ENCODE data around the gene CSMD2. TPM values are rescaled to one million over a fixed set of nuclear protein-coding genes. Genes with fewer than 3 reads are reported as not detected.

CSMD2 gene
- total RNA-seq, 1 donor from 2014 or later: 0.70 TPM

- DNase-seq (ENCODE audit: low spot score): no peak
- intact Hi-C loops (cut with DNase I): no loop called here
Measured at GRCh38 chr1:33586106-33586505, 578.9 kb downstream of the CSMD2 start.

DNA sequence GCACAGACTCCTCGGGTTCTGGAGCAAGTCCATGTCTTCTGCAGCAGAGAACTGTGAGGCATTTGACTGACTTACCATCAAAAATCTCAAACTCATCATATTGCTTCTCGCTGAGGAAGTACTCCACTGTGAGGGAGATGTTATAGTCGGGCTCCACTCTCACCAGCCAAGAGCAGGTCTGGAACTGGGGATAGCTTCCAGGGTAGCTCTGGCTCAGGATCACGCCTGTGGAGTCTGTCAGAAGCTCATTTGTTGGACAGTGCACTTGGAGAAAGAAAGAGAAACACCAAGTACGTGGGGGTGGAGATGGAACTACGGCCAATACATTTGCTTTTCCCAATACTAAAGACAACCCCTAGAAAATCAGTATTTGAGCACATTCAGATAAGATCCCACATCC lies 581.5 kb downstream of the CSMD2 start:
- DNase-seq (ENCODE audit: low spot score): no peak
- intact Hi-C loops (cut with DNase I): no loop called here

GRCh38 chr1:33578557-33579448 lies 586.2 kb downstream of the CSMD2 start:
- no peak for DNase-seq (ENCODE audit: low spot score)
- intact Hi-C loops (cut with DNase I): loop anchor here (10.0 kb wide), 1 partner anchor 234 kb away; no protein-coding TSS in a partner anchor

DNA sequence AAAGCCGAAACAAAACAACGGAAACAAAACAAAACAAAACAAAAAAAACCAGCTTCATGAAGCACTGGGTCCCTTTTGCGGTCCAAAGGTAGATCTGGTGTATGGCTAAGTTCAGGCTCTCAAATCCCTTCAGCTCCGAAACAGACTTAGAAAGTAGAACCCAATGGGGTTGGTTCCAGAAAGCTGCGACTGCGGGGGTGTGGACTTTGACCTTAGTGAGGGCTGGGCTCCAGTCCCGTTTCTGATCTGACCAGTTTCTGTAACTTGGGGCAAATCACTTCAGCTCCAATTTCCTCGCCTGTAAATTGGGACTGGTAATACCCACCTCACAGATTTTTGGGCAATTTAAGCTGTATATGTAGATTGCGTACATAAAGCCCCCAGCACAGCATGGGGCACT lies 587.4 kb downstream of the CSMD2 start:
- intact Hi-C loops (cut with DNase I): loop anchor here (10.0 kb wide), 1 partner anchor 233 kb away; no protein-coding TSS in a partner anchor
- no peak for DNase-seq (ENCODE audit: low spot score)

DNA sequence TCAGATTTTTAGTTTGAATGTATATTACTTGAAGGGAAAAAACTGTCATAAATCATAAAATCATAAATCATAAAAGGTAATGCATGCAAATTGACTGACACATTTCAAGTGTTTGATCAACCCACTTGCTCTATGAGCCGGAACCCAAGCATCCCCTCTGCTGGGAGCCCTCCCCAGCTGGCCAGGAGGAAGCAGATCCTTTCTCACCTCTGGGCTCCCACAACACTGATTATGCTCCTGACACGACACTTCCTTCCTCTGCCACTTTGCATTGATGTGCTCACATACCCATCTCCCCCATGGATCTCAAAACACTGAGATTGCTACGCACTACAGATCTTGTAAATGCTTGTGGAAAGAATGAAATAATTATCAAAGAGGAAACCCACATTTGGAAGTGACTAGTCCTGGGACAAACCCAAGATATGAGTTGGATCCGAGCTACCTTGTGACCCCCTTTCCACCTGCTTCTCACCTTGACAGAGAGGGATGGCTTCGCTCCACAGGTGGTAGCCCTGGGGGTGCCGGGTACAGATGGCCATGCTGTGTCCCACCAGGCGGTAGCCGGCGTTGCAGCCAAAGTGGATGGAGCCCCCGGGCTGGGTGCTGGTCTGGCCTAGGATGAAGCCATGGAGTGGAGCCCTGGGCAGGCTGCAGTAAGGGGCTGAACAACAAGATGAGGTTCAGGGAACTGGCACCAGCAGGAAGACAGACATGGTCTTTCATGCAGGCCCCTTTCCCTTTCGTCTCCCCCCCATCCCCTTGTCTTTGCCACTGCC lies 588.0 kb downstream of the CSMD2 start:
- no peak for DNase-seq (ENCODE audit: low spot score)
- intact Hi-C loops (cut with DNase I): loop anchor here (10.0 kb wide), 1 partner anchor 232 kb away; no protein-coding TSS in a partner anchor

- no peak for DNase-seq (ENCODE audit: low spot score)
- intact Hi-C loops (cut with DNase I): loop anchor here (2.0 to 10.0 kb wide), 3 partner anchors 31 to 231 kb away; no protein-coding TSS in a partner anchor
Measured at GRCh38 chr1:33575324-33575879, 589.6 kb downstream of the CSMD2 start.

DNA sequence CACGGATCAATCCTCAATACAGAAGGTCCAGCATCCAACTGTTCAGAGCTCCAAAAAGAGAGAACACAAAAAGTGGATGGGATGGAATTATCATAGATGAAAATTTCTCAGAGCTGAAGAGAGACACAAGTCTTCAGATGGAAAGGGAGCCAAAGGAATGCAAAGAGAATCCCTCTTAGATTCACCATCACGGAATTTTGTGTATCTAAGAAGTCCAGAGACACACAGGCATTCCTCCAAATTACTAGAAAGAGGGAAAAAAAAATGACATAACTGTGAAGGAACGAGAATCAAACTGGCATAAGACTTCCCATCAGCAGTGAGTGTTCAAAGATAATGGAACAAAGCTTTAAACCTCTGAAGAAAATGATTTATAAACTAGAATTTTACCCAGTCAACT lies 591.4 kb downstream of the CSMD2 start:
- intact Hi-C loops (cut with DNase I): loop anchor here (2.0 to 10.0 kb wide), 3 partner anchors 33 to 229 kb away; no protein-coding TSS in a partner anchor
- DNase-seq (ENCODE audit: low spot score): no peak

DNA sequence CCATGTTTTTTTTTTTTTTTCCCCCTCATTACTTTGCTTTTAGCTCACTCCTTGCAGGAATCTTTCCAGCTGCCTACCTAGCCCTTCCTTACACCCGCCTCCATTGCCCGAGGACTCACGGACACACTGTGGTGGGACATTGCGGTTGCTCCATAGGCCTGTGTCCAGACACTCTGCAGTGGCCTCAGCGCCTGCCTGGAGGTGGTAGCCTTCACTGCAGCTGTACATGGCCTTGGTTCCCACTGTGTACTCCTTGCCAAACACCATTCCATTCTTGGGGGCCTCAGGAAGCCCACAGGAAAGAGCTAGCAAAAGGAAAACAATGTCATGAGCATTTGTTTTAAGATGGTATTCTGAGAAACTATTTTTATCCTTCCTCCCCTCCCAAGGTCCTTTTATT lies 592.6 kb downstream of the CSMD2 start:
- no peak for DNase-seq (ENCODE audit: low spot score)
- intact Hi-C loops (cut with DNase I): loop anchor here (10.0 kb wide), 1 partner anchor 228 kb away; no protein-coding TSS in a partner anchor

GRCh38 chr1:33569331-33569730 lies 595.7 kb downstream of the CSMD2 start:
- intact Hi-C loops (cut with DNase I): no loop called here
- DNase-seq (ENCODE audit: low spot score): no peak

- DNase-seq (ENCODE audit: low spot score): no peak
- intact Hi-C loops (cut with DNase I): no loop called here
Measured at GRCh38 chr1:33563699-33564098, 601.3 kb downstream of the CSMD2 start.

GRCh38 chr1:33562563-33562962 lies 602.5 kb downstream of the CSMD2 start:
- intact Hi-C loops (cut with DNase I): no loop called here
- no peak for DNase-seq (ENCODE audit: low spot score)

DNA sequence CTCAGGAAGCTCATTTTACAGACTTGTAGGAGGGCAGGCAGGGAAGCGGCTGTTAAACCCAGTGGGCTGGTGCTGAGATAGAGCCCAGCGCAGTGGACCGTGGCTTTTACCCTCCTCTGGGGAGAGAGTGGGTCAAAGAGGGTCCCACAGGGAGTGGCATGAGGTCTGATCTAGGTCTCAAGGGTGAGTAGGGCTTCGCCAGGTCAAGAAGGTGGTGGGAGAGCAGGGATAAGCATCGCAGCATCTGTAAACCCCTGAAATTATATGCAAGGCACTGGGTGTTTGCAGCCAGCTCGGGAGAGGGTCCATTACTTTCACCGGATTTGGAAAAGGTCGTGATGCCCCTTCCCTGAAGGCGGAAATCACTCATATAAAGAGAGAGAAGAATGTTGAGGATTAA lies 603.5 kb downstream of the CSMD2 start:
- no peak for DNase-seq (ENCODE audit: low spot score)
- intact Hi-C loops (cut with DNase I): no loop called here

DNA sequence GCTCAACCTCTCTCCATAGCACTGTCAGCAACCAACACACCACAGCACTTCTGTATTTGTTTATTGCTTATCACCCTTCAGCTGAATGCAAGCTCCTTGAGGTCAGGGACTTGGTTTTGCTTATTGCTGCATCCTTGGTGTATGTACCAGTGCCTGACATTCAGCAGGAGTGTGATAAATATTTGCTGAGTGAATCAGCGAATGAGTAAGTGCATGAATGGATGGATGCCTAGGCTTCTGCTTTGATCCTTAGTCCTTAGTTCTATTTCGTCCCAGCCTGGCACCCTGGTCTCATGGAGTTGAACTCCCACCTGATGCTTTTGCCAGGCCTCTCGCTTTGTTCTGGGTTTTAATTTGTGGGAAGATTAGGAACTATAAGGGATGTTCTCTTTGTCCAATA lies 604.4 kb downstream of the CSMD2 start:
- intact Hi-C loops (cut with DNase I): no loop called here
- no peak for DNase-seq (ENCODE audit: low spot score)

GRCh38 chr1:33548721-33549120 lies 616.3 kb downstream of the CSMD2 start:
- DNase-seq (ENCODE audit: low spot score): no peak
- intact Hi-C loops (cut with DNase I): no loop called here

GRCh38 chr1:33548319-33548718 lies 616.7 kb downstream of the CSMD2 start:
- no peak for DNase-seq (ENCODE audit: low spot score)
- intact Hi-C loops (cut with DNase I): no loop called here

GRCh38 chr1:33547576-33547975 lies 617.5 kb downstream of the CSMD2 start:
- intact Hi-C loops (cut with DNase I): no loop called here
- DNase-seq (ENCODE audit: low spot score): no peak

GRCh38 chr1:33541966-33542365 lies 623.1 kb downstream of the CSMD2 start:
- no peak for DNase-seq (ENCODE audit: low spot score)
- intact Hi-C loops (cut with DNase I): no loop called here

DNA sequence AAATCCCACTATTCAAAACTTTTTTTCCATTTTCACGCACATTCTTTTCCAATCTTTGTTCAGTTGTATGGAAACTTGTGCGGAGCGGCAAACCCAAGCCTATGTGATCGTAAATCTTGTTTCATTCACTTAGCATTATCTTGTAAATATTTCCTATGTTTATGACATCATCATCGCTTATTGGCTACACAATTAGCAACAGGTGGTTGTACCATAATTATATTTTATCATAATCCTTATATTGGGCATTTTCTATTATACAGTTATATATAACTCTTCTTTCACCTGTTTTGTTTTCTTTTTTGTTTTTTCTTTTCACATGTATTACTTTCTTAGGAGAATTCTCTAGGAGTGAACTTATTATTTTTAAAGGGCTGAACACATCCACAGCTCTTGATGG lies 627.1 kb downstream of the CSMD2 start:
- DNase-seq (ENCODE audit: low spot score): no peak
- intact Hi-C loops (cut with DNase I): no loop called here

DNA sequence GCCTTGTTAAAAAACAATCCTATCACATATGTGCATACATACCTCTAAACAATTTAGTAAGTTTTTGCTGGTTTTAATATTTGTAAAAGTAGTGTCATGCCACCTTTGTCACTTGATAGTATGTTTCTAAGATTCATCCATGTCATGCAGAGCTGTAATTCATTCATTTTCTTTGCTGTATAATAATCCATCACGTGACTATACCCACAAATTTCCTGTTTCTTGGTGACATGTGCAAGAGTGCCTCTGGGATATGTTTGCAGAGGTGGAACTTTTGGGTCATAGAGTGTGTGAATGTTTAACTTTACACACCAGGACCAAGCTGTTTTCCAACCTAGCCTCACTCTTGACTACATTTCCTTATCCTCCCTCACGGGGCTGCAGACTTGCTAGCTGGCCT lies 629.7 kb downstream of the CSMD2 start:
- intact Hi-C loops (cut with DNase I): no loop called here
- DNase-seq (ENCODE audit: low spot score): no peak

GRCh38 chr1:33532936-33533335 lies 632.1 kb downstream of the CSMD2 start:
- intact Hi-C loops (cut with DNase I): no loop called here
- no peak for DNase-seq (ENCODE audit: low spot score)
